ENCODE data around the gene CELF6.
A peak's percentile ranks its signal among the peaks of the same experiment; 100 is the strongest.
"Not testable (repeated sequence)": the region's sequence is repeated elsewhere in the genome, so short reads cannot be mapped to it uniquely, and the experiment has no call there.

The CELF6 gene

DNA sequence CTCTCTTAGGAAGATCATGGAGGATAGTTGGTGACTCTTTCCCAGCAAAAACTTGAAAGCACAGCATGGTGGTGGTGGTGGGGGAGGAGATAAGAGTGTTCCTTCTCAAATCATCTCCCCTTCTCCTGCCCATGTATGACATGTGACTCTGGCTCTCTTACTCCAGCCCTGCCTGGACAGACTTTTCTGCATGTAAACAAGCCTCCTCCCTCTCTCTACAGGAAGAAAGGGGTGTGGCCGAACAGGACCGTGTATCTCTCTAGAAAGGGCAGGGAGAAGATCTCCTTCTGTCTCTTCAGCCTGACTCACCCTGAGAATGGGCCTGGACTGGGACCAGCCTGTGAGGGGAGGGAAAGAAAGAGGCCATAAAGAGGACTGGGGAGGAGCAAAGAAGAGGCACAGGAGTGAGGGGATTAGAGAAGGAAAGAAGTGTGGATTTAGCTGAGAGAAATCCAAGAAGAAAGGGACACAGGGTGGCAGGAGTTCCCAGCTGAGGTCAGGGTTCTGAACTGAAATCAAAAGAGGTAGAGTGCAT, 1.5 kb downstream of the CELF6 start:
- FAIRE-seq (no peak), DNase-seq (ENCODE audit: low spot score) (no peak)

DNA sequence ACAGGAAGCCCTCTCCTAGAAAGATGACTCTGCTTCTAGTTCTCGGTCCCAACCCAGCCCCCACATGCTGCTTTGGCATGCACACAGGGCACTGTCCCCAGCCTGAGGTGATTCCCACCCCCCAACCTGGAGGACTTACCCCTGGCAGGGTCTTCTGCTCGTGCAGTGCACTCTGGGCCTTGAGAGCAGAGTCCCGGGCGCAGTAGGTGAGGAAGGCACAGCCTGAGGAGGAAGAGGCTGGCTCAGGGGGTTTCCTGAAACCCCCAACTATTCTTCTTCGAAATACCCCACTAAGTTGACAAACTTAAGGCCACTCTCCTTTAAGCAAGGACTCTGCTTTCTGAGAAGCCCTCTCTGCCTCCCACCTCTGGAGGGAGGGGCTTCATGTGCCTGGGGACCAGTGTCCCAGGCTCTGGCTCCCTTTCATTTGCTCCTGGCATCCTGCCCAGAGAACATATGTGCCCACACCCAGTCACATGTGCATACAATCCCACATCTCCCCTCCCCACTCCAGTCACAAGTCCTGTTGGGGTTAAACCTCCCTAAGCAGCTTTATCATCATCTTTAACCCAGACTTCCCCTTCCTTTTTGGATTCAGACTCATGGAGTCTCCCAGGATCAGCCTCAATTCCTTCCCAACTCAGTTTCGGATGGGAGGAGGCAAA, 4.1 kb downstream of the CELF6 start:
- no peak for DNase-seq (ENCODE audit: low spot score)
- FAIRE-seq, result no peak

DNA sequence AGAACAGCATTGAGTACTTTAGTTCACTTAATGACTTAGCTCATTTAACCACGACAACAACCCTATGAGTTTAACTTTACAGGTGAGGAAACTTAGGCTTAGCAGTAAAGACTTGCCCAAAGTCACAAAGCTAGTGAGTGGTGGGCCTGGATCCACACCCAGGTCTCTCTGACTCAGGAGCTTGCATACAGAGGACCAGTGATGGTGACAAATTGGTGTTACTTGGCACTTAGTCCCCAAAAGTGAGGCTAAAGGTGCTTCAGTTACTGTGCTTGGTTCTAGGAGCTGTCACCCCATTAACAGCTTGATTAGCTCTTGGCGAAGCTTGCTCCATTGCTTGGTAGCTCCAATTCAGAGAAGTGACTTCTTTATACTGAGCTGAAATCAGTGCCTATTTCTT, 6.1 kb downstream of the CELF6 start:
- no peak for FAIRE-seq
- no peak for DNase-seq (ENCODE audit: low spot score)

DNA sequence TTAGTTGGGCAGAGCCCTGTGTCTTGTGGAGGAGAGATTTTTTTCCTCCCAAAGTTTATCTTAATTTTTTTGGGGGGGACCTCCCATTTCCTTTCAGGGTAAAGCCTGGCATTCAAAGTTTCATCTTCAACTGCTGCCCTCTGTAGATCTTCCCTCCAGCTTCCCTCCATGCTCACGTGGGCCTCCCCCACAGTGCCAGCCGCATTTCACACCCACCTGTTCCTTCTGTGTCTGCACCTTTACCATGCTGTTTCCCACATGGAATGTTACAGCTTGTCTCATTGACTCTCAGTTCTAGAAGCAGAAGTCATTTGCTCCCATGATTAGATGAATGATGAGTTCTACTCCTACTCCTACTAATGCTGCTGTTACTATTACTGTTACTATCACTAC, 6.5 kb downstream of the CELF6 start:
- DNase-seq (ENCODE audit: low spot score), result no peak
- peak; percentile 52 for FAIRE-seq

DNA sequence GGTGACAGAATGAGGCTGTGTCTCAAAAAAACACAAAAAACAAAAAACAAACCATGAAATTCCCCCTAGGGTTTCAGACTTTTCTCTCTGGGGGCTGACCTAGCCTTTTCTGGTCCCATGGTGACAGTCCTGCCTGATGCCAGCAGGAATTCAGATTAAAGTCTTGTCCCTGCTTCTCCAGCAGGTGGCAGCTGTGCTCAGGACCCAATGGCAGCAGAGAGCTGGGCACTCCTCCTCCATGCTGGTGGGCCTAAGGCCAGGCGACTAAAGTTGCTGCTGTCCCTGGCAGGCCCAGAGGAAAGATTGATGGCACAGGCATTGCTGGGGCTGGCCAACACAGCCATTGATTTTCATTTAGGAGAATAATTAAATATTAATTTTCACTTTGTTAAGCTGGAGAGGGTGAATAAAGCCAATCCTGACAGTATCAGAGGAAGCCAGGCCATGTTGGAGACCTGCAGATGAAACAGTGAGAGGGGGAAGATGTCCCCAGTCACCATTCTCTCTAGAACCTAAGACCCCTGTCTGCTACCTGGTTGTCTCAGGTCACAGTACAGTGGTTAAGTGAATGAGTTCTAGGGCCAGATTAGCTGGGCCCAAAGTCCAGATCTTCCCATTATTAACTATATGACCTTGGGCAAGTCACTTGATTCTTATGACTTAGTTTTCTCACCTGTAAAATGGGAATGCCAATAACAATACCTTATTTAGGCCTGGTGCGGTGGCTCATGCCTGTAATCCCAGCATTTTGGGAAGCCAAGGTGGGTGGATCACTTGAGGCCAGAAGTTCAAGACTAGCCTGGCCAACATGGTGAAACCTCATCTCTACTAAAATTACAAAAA, 7.1 kb downstream of the CELF6 start:
- DNase-seq (ENCODE audit: low spot score) (peak; percentile 75), FAIRE-seq (peak; percentile 59)

DNA sequence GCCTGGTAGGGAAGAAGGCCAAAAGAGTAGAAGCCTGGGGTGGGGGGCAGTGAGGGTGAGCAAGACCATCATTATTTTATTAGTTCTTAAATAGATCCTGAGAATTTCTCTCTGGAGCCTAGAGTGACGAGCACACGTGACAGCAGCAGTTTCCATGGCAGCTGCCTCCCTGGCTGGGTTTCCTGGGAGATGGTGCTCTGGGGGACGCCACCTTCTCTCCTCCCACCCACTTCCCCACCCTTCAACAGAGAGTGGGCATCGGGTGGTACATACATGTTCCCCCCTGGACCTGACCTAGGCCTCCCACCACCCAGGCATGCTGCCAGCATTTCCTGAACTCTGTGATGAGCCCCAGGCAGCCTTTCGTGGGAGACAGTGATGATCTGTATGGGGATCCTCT, 12.9 kb downstream of the CELF6 start:
- no peak for FAIRE-seq

DNA sequence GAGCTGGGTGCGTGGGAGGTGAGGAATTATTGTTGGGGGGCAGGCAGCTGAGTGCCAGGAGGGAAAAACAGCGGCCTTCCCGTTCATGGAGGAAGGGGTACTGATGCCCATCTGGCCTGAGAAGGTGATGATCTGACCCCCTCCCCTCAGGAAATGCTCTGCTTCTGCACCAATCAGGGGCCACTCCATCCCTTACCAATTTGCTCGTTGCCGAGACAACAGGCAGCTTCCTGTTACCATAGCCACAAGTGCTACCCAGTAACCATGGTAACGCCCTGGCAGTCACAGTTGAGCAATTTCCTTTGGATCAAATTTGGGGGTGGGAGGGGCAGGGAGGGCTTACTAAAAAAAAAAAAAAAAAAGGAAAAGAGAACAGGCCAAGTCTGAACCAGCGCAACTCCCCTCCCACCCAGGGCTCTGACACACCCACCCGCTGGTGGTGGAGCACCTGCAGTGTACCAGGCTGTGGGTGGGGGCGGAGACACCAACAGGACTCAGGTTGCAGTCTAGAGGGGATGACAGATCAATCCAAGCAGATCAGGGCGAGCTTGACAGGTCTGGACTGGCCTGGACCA, 13.7 kb downstream of the CELF6 start:
- FAIRE-seq (no peak), DNase-seq (ENCODE audit: low spot score) (no peak)

More for the DNA sequence above, 12.9 kb downstream of the CELF6 start:
- no peak for DNase-seq (ENCODE audit: low spot score)

DNA sequence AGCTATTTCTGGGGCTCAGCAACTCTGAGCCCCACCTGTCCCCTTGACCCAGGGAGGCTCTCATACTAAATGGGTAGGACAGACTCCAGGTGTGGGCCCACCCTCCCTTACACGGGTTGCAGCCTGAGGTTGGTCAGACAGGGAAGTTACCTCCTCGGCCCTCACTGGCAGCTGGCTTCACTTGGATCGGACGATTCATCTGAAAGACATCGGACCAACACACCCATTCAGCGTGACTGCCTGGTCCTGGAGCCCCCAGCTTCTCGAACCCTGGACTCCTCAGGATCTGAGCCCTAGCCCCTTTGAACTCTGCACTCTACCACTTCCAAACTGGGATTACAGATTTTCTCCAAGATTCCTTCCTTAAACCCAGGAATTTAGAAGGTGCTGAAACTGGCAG, 15.4 kb downstream of the CELF6 start:
- DNase-seq (ENCODE audit: low spot score), result no peak
- no peak for FAIRE-seq

DNA sequence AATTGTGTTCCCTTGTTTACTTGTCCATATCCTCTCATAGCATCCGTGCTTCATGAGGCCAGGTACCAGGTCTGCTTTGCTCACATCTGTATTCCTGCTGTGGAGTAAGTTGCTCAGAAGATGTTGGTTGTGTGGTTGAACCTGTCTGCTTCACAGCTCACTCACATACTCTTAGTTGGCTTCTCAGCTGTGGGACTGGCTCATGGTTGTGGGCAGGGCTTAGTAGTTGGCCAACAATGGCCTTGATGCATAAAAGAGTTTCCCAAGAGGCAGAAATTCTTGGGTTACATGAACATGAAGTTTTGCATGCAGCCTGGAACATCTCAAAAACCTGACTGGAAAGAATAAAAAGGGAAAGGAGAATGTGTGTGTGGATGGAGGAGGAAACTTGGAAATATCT, 17.0 kb downstream of the CELF6 start:
- FAIRE-seq (peak; percentile 35), DNase-seq (ENCODE audit: low spot score) (no peak)

DNA sequence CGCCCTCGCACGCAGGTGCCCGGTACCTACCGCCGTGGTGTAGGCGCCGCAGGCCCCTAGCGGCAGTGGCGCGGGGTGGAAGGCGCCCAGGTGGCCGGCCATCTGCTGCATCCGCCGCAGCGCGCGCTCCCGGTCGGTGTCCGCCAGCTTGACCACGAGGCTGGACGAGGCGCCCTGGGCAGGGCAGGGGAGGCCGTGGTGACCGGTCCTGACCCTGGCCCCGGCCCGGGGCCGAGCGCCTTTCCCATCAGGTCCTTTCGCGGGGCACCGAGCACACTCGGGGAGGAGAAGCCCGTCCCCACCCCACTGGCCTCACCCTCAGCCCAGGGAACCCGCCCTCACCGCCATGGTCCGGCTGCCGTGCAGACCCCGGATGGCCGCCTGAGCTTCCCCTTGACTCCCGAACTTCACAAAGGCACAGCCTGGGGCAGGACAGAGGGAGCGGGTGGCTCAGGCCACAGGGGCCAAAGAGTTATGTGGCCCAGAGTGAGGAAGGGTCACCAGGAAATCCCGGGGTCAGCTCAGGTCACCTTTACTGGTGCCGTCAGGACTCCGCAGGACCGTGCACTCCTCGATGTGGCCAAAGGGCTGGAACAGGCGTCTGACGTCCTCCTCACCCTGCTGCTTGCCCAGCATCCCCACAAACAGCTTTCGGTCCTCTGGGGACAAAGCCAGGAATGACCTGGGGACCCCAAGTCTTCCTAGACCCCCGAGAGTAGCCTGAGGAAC, 30.2 kb downstream of the CELF6 start:
- DNase-seq (ENCODE audit: low spot score) (no peak), FAIRE-seq (no peak)

DNA sequence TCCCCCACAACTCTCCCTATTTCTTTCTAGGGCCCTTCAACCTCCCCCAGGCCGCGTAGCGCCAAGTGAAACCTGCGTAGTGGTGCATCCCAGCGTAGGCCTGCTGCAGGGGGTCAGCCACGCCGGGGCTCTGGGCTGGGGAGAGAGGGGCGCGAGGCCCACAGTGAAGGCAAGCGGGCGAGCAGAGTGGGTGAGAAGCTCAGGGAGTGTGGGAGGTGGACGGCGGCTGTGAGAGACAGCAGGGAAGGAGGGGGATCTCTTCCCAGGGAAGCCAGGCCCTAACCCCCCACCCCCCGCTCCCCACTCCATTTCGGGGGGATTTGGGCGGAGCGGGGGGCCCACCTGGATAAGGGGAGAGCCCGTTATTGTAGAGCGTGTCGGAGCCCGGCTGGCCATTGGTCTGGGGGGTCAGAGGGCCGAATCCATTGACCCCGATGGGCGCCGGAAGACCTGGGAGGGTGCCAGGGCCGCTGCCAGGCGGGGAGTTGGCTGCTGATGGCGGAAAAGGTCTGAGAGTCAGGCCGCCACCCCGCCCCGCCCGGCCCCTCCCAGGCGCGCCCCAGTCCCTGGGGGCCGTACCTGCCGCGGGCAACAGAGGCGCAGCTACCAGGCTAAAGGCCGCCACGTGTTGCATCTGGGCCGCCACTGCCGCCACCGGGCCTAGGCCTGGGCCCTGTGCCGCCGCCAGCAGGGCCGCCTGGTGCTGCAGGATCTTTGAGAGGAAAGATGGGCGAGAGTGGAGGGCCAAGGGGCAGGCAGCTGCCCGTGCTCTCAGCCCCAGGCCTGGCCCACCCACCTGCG, 31.0 kb downstream of the CELF6 start:
- DNase-seq (ENCODE audit: low spot score) (no peak), FAIRE-seq (no peak)

DNA sequence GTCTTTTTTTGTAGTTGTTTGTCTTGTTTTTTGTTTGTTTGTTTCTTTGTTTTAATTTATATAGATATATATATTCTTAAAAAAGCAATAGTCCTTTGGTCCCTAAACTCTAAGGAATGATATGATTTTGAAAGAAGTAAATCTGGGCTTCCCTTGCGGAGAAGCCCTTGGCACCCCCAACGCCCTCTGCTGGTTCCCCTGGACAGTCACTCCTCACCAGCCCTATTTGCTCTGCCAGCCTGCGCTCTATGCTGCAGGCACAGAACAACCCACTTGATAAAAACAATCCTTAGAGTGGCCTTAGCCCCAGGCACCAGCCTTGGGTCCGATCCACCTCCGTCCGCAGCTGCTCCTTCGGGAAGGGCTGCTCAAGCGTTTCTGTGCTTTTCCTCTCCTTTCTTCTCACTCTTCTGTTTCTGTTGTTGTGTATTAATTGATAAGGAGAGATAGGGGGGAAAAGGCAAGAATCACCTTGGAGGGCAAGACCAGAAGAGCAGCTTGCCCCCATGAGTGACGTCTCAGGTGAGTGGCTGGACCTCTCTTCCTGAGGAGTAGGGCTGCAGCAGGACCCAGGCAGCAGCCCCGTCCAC, 33.9 kb downstream of the CELF6 start:
- DNase-seq (ENCODE audit: low spot score) (peak; percentile 27), FAIRE-seq (no peak)

DNA sequence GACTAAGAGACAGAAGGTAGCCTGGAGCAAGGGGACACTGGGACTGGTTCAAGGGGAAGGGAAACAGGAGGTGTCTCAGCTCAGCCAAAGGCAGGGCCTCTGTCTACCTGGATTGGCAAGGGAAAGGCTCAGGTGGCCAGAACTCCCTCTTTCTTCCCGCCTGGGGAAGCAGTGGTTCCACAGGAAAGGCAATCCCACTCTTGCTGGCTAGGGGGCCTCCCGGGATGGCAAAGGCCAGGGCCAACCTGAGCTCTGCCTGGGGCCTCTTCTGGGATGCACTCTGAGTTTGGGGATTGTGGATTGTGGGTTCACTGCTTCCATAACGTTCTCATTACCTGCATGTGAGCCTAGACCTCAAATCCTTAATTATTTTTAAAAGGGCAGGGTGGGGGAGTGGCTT, 34.6 kb downstream of the CELF6 start:
- DNase-seq (ENCODE audit: low spot score) (no peak), FAIRE-seq (no peak)

DNA sequence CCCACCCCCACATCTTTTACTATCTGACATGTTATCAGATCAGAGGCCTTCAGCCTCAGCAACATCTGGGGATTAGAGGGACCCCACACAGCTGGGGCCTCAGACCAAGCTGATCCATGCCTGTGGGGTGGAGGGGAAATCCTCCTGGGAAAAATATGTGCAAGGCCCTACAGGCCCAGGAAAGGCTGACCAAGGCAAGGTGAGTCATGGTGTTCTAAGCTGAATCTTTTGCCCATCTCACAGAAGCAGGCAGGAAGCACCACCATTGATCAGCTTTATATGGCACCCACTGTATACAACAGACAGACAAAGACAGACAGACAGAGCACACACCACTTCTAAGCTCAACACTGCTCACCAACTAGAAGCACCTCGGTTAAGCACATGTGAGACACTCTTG, 35.2 kb downstream of the CELF6 start:
- FAIRE-seq (no peak), DNase-seq (ENCODE audit: low spot score) (no peak)

DNA sequence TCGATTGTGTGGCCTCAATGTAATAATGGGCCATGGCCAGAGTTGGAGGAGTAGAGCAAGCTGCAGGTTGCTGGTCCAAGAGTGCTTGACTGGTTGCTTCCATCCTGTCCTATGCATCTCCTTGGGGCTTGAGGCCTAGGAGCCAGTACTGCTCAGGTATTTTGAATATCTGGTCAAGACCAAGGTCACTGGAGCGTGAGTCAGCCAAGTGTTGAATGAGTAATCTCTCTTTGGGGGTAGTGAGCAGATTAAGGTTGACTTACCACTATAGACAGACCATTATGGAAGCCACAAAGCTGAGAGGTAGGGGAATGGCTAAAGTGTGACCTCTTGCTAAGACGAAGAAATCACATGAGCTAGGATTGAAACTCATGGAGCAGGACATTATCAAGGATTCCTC, 38.2 kb downstream of the CELF6 start:
- FAIRE-seq (no peak), DNase-seq (ENCODE audit: low spot score) (no peak)

DNA sequence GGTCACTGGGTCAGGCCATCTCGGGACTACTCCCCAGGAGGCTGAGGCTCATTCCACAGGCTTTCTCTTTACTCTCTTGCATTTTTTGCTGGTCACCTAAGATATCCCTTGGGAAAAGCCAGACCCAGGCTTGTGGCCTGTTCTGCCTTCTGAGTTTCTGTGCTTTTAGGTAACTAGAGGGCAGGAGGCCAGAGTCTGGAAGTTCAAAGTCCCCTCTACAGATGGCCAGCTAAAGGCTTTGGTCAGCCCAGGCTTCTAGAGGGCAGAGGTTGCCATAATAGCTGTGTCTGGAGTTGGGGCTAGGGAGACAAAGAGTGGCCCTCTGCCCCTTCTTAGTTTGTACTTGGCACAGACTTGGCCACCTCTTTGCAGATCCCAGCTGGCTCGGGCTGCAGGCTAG, 39.2 kb downstream of the CELF6 start:
- no peak for FAIRE-seq
- DNase-seq (ENCODE audit: low spot score), result no peak

DNA sequence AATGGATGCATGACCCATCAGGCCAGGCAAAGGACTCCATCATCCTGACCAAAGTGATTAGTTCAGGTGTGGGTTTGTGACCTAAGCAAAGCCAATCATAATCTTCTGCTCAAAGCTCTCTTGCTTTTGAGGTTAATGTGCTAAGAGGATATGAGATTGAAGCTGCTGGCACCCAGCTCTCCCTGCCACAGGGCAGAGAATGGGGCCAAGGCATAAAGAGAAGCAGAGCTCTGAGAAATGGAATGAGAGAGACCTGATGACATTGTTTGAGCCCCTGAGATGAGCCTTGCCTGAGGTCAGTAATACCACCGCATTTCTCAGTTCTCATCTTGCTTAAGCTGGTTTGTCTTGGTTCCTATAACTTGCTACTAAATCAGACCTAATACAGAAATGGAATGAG, 41.2 kb downstream of the CELF6 start:
- FAIRE-seq, result no peak

DNA sequence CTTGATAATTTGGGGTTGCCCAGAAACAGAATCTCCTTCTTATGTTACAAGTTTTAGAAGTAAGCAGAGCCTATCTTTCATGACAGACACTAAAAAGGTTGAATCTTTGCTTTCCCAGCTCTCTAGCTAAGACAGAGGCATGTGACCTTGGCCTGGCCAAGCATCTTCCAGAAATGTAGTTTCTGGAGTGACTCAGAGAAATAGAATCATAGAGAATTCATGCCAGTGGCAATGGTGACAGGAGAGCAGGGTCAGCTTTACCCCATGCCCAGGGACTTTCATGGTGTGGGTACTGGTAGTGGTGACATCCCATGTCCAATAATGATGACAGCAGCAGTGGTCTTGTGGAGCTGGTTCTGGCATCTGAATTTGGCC, 43.6 kb downstream of the CELF6 start:
- FAIRE-seq, result no peak
- DNase-seq (ENCODE audit: low spot score), result no peak

More for the DNA sequence above, 41.2 kb downstream of the CELF6 start:
- no peak for DNase-seq (ENCODE audit: low spot score)

DNA sequence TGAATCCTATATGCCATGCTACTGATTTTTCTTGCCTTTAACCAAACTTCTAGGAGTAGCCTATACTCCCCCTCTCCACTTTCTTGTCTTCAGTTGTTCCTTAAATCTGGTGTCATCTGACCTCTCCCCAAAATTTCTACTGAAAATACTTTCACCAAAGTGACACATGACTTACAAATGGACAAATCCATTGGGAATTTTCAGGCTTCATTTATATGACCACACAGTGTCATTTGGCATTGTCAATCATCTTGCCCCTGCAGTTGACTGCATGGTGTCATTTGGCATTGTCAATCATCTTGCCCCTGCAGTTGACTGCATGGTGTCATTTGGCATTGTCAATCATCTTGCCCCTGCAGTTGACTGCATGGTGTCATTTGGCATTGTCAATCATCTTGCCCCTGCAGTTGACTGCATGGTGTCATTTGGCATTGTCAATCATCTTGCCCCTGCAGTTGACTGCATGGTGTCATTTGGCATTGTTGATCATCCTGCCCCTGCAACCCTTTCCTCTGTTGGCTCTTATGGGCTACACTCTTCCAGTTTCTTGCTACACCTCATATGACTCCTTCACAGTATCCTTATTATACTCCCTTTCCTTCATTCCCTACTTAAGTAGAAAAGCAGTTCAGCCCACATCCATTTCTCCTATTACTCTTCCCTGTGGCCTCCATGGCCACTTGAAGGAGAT, 44.2 kb downstream of the CELF6 start:
- FAIRE-seq; DNase-seq (ENCODE audit: low spot score): not testable (repeated sequence)

DNA sequence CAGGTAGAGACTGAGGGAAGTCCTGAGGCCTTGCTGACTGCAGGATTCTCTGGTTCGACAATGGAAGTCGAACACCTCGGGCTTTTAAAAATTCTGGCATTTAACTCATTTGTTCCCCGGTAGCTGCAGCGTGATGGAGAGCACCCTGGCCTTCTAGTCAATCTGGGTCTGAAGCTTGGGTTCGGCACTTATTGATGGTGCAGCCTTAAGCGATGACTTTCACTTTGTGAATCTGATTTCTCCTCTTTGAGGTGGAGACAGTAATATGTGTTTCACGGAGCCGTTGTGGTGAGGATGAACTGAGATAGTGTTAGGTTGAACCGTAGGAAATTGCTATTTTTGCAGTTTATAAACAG, 47.0 kb downstream of the CELF6 start:
- FAIRE-seq (no peak), DNase-seq (ENCODE audit: low spot score) (no peak)
